OCI-LY3 (cell line): ENCODE results near the gene PRMT5.

Source experiments
- CTCF ChIP-seq: fragments of 200-600, 300-600 bp; sonication (generic); IDR thresholded peaks from 2 replicates; pipeline ENCODE4 v1.5.1; 2014; ENCODE audit warnings: antibody characterized with exemption, low read length, low read depth
- EZH2phosphoT487 ChIP-seq: fragments of 200-600 bp; shearing (Covaris generic); IDR thresholded peaks from 2 replicates; pipeline ENCODE4 v1.6.1; 2018; ENCODE audit warnings: antibody characterized with exemption, mixed run types, low read depth

DNA sequence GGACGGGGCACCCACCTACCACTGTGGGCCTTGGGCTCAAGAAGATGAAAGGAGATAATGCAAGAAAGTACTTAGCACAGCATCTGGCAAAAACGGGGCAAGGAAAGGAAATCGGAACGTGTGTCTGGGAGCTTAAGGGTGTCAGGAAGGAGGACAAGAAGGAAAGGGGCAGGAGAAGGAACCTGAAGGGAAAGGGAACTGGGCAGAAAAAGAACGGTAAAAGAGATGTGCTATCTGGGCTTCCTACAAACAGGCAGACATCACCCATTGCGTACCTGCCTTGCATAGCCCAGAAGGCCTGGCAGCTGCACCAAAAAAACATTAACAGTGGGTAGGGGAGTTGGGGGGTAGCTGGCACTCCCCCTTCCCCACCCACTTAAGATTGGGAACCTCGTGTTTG, 47.1 kb downstream of the PRMT5 start:
- TF ChIP-seq EZH2phosphoT487 (no peak), CTCF (no peak)
